GM23248 (cell line): ENCODE measurements around the gene ARHGAP23. TPM values are rescaled to one million over a fixed set of nuclear protein-coding genes. Genes with fewer than 3 reads are reported as not detected.
"Not testable (repeated sequence)": the region's sequence is repeated elsewhere in the genome, so short reads cannot be mapped to it uniquely, and the experiment has no call there.

Source experiments
- DNase-seq: peaks from one replicate; pipeline ENCODE4 v3.0.0-alpha.2; 2015
- H2AFZ ChIP-seq: fragments of 200-600 bp; sonication (generic); 2 replicates; pipeline ENCODE4 v1.6.1; 2016; ENCODE audit warnings: antibody characterized with exemption
- H3F3A ChIP-seq: fragments of 200-600 bp; sonication (generic); 2 replicates; pipeline ENCODE4 v1.6.1; 2016; ENCODE audit warnings: mild to moderate bottlenecking, antibody characterized with exemption, mixed run types; ENCODE audit not compliant: insufficient read depth
- H3K27ac ChIP-seq: fragments of 200-600 bp; sonication (generic); 2 replicates; pipeline ENCODE4 v1.5.1; 2016; ENCODE audit warnings: mild to moderate bottlenecking
- H3K27me3 ChIP-seq: fragments of 200-600 bp; sonication (generic); replicated peaks from 2 replicates; pipeline ENCODE4 v1.6.1; 2016; ENCODE audit warnings: mild to moderate bottlenecking; ENCODE audit not compliant: insufficient read depth
- H3K36me3 ChIP-seq: fragments of 200-600 bp; sonication (generic); 2 replicates; pipeline ENCODE4 v1.6.1; 2016; ENCODE audit warnings: low read depth, mild to moderate bottlenecking
- H3K4me1 ChIP-seq: fragments of 200-600 bp; sonication (generic); 2 replicates; pipeline ENCODE4 v1.6.1; 2016; ENCODE audit warnings: mild to moderate bottlenecking; ENCODE audit not compliant: insufficient read depth
- H3K4me2 ChIP-seq: fragments of 200-600 bp; sonication (generic); one replicate; pipeline ENCODE4 v1.6.1; 2016; ENCODE audit warnings: mild to moderate bottlenecking; ENCODE audit not compliant: unreplicated experiment
- H3K4me3 ChIP-seq: fragments of 200-600 bp; sonication (generic); 2 replicates; pipeline ENCODE4 v1.5.1; 2016; ENCODE audit warnings: mild to moderate bottlenecking
- H3K79me2 ChIP-seq: fragments of 200-600 bp; sonication (generic); 2 replicates; pipeline ENCODE4 v1.6.1; 2016; ENCODE audit warnings: mild to moderate bottlenecking; ENCODE audit not compliant: insufficient read depth
- H3K9ac ChIP-seq: fragments of 200-600 bp; sonication (generic); 2 replicates; pipeline ENCODE4 v1.6.1; 2016; ENCODE audit warnings: mild to moderate bottlenecking
- H3K9me2 ChIP-seq: fragments of 200-600 bp; sonication (generic); 2 replicates; pipeline ENCODE4 v1.6.1; 2016; ENCODE audit warnings: mixed run types, mild to moderate bottlenecking, moderate library complexity; ENCODE audit not compliant: insufficient read depth
- H3K9me3 ChIP-seq: fragments of 200-600 bp; sonication (generic); one replicate; pipeline ENCODE4 v1.6.1; 2017; ENCODE audit warnings: low read depth
- H4K20me1 ChIP-seq: fragments of 200-600 bp; sonication (generic); 2 replicates; pipeline ENCODE4 v1.6.0; 2016; ENCODE audit not compliant: insufficient read depth
- EZH2 ChIP-seq: fragments of 200-600 bp; sonication (generic); IDR thresholded peaks from 2 replicates; pipeline ENCODE4 v1.6.1; 2018; ENCODE audit warnings: antibody characterized with exemption, mild to moderate bottlenecking; ENCODE audit not compliant: insufficient read depth, poor library complexity, severe bottlenecking
- EZH2phosphoT487 ChIP-seq: fragments of 200-600 bp; sonication (generic); IDR thresholded peaks from 2 replicates; pipeline ENCODE4 v1.6.1; 2018; ENCODE audit warnings: antibody characterized with exemption, moderate library complexity, mild to moderate bottlenecking, low read depth; ENCODE audit not compliant: insufficient read depth
- WGBS, 2 experiments: methylation state at CpG; one replicate each; pipeline ENCODE4 v1.1.6; 2015 to 2017; ENCODE audit warnings: low lambda C conversion rate in 2 of 2, low coverage in 1 of 2; ENCODE audit errors: missing lambda C conversion rate in 2 of 2; 5-methylcytosine and 5-hydroxymethylcytosine counted together
- in situ Hi-C: fragments of 300-500 bp; cut with MboI; formaldehyde crosslinking; loops from 2 replicates; pipeline ENCODE4 v1.15.0; 2020
- polyA plus RNA-seq: library from polyadenylated mRNA; unstranded; fragments of >200 nt; fragmentation: Nextera tagmentation; extraction: Ambion mirVana; gene quantifications from 2 replicates; pipeline ENCODE4 v1.2.1, GENCODE V29; 2016
- total RNA-seq: library from RNA; depleted of rRNA; stranded (reverse); fragments of >200 nt; shearing (Covaris generic); gene quantifications from 2 replicates; pipeline ENCODE4 v1.2.3, GENCODE V29; 2014

ARHGAP23 gene
- total and polyA plus RNA-seq, 2 experiments from 2014 or later, result 6.6 to 69.4 TPM

DNA sequence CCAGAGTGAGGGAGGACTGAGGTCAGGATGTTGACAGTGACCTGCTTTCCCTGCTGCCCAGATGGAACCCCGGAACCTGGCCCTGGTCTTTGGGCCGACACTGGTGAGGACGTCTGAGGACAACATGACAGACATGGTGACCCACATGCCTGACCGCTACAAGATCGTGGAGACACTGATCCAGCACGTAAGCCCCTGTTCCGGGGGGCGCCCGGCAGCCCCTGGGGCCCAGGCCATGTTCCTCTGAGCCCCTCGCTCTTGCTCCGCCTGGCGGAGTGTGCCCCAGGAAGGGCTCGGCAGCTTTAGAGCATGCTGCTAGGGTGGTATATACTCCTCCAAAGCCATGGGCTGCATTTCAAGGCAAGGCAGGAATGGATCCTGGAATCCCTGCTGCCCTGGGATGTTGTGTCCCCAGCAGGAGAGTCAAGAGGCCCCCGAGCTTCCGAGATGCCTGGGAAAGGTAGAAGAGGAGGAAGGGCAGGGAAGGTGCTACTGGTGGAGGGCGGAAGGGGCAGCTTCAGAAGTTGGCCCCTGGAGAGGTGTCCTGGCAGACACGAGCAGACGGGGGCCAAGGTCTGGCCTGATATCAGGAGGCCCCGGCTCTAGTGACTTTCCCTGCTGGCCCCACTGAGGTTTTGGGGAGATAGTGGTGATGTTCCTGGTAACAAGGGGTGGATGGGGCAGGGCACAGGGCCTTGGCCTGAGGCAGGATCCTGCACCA, 63.2 kb downstream of the ARHGAP23 start:
- in situ Hi-C loops, H3K4me2 ChIP-seq, H3K27me3 ChIP-seq, H3F3A ChIP-seq, H4K20me1 ChIP-seq, H3K4me1 ChIP-seq, H3K9me3 ChIP-seq, DNase-seq, H2AFZ ChIP-seq, H3K27ac ChIP-seq, H3K4me3 ChIP-seq, H3K9ac ChIP-seq, H3K9me2 ChIP-seq: not testable (repeated sequence)
- Histone ChIP-seq H3K79me2 (peaks cover 37% of the 10 kb centered on the region), H3K36me3 (peaks cover 33% of the 10 kb centered on the region)
- WGBS, 2 experiments, result 82 to 84% methylated on average over 18 to 19 of the region's 19 CpGs

DNA sequence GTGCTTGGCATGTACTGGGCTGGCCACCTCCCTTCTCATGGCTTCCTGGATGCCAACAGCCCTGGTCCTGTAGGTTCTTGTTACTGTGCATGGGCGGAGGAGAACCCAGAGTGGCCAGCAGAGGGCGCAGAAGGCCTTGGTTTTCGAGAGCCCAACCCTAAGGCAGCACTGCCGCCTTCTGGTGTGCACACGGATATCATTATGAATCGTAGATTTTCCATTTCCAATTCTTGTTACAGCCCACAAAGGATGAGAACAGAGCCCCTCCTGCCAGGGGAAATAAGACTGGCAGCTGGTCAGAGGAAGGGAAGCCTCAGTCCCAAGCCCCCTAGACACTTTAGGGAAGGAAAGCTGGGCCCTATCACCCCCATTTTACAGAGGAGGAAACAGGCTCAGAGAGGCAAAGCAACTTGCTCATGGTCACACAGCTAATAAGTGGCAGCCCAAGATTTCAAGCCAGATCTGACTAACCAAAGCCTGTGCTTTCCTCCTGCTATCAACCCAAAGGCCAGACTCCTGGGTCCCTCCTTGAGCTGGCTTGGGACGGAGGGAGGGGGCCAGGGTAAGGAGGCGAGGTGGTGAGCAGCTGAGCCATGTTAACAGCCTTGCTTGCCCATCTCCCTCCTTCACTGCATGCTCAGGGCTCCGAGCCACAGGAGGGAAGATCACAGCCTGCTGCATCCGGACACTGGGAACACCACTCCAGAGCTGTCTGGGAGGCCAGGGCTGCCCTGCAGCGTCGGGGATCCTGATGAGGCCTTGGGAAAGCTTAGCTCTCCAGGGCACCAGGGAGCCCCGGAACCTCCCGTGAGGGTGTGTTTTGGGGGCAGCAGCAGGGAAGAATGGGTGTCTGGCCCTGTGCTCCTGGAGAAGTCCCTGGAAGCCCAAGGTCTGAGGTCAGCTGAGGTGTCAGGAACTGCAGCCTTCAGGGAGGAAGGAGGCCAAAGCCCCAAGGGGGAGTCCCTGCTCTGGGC, 64.1 kb downstream of the ARHGAP23 start:
- in situ Hi-C loops, H4K20me1 ChIP-seq, H3K27me3 ChIP-seq, H3K4me2 ChIP-seq, H3K4me3 ChIP-seq, H3K9me2 ChIP-seq, H2AFZ ChIP-seq, H3K9me3 ChIP-seq, H3K9ac ChIP-seq, H3F3A ChIP-seq, H3K4me1 ChIP-seq: not testable (repeated sequence)
- Histone ChIP-seq H3K27ac (0 out of 2 replicates have a peak overlapping the region, but pooled peaks have one; percentile 15), H3K36me3 (peaks cover 35% of the 10 kb centered on the region), H3K79me2 (peaks cover 41% of the 10 kb centered on the region)
- DNase-seq, result peak; percentile 85
- 49 to 50% methylated on average over 12 to 13 of the region's 14 CpGs for WGBS, 2 experiments

DNA sequence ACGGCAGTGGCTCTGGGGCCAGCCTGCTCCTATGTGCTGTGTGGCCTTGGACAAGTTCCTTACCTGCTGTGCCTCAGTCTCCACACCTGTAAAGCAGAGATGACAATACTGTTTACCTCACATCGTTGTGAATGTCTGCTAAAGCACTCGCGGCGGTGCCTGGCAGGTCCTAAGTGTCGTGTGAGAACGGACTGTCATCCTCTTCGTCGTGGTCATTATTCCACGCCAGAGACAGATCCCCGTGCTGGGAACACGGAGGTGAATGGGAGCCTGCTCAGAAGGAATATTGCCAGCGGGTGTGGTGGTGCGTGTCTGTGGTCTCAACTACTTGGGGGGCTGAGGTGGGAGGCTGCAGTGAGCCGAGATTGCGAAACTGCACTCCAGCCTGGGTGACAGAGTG, 65.9 kb downstream of the ARHGAP23 start:
- H3K27ac ChIP-seq, H3K4me1 ChIP-seq, H3K27me3 ChIP-seq, in situ Hi-C loops, H3K9me3 ChIP-seq, H2AFZ ChIP-seq, H3K4me3 ChIP-seq, H3F3A ChIP-seq, DNase-seq, H3K4me2 ChIP-seq, H3K9ac ChIP-seq, H4K20me1 ChIP-seq, H3K9me2 ChIP-seq: not testable (repeated sequence)
- 88 to 90% methylated on average over 16 of the region's 16 CpGs for WGBS, 2 experiments
- Histone ChIP-seq H3K79me2 (peaks cover 30% of the 10 kb centered on the region), H3K36me3 (peaks cover 30% of the 10 kb centered on the region; the same call in 1 of the 2 replicates)

DNA sequence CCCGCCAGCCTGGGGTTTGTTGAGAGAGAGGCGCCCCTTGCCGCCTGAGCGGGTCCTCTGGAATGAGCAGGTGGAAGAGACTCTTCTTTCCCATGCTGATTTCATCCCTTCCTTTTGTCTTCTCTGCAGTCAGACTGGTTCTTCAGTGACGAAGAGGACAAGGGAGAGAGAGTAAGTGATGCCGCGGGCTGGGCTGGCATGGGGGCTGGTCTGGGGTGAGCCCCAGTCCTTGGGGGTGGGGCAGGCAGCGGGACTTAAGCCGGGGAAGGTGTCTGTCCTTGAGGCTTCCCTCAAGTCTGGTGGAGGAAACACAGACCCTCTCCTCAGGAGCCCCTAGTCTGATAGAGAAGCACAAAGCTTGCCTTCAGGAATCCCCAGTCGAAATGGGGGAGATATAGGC, 69.4 kb downstream of the ARHGAP23 start:
- H4K20me1 ChIP-seq, H3K4me1 ChIP-seq, H3K9me3 ChIP-seq, H3K27me3 ChIP-seq, H2AFZ ChIP-seq, H3K4me3 ChIP-seq, H3K27ac ChIP-seq, H3F3A ChIP-seq, H3K9me2 ChIP-seq, H3K9ac ChIP-seq, in situ Hi-C loops, H3K4me2 ChIP-seq, DNase-seq: not testable (repeated sequence)
- WGBS, 2 experiments, result 93 to 100% methylated on average over 6 to 10 of the region's 10 CpGs
- Histone ChIP-seq H3K36me3 (peaks cover 54% of the 10 kb centered on the region), H3K79me2 (peaks cover 22% of the 10 kb centered on the region)

DNA sequence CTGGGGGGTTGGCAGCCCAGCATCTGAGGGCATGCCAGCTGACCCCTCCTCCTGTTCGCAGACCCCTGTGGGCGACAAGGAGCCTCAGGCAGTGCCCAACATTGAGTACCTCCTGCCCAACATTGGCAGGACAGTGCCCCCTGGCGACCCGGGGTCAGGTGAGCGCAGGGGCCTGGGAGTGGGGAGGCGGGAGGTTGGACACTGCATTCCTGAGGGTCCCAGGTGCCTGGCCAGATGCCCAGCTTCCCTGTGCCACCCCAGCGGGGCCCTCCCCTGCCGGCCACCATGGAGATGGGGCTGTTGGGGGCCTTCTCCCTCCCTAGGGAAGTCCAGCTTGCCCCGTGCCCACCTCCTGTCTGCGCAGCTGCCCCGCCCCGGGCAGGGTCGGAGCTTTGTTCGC, 70.1 kb downstream of the ARHGAP23 start:
- Histone ChIP-seq H3K4me2 (no peak overlapping the region), H3K27ac (no peak overlapping the region), H3K27me3 (no peaks in the 10 kb centered on the region), H3K9me3 (no peaks in the 10 kb centered on the region), H3K79me2 (peaks cover 19% of the 10 kb centered on the region), H3K9ac (no peak overlapping the region), H2AFZ (no peak overlapping the region), H3K36me3 (peaks cover 56% of the 10 kb centered on the region), H3K9me2 (no peaks in the 10 kb centered on the region), H3F3A (peaks cover 5% of the 10 kb centered on the region; the same call in 1 of the 2 replicates), H3K4me1 (no peaks in the 10 kb centered on the region), H3K4me3 (no peak overlapping the region), H4K20me1 (no peaks in the 10 kb centered on the region)
- WGBS, 2 experiments, result 83 to 87% methylated on average over 13 of the region's 14 CpGs
- no peak for DNase-seq
- in situ Hi-C loops, result no loop called here
- no peak for TF ChIP-seq EZH2
- TF ChIP-seq EZH2phosphoT487, result no peak

DNA sequence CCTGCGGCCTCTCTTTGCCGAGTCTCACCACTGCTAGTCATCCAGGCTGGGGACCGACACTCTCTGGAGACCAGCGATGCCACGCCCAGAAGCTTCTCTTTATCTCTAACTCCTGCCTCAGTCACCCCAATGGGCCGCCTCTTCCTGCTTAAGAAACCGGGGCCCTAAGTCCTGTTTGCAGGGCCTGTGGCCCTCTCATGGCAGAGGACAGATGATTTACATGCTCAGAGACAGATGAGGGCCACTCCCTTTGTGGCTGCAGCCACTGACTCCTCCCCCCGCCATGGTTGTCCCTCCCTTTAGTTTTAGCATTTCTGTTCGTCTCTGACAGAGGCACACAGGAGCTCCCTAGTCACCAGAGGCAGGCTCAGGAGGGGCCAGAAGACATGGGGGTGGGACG, 71.0 kb downstream of the ARHGAP23 start:
- H3K9me2 ChIP-seq, H3K9ac ChIP-seq, H3K9me3 ChIP-seq, H2AFZ ChIP-seq, DNase-seq, H3K4me3 ChIP-seq, H3K27me3 ChIP-seq, H3K27ac ChIP-seq, H3F3A ChIP-seq, in situ Hi-C loops, H3K4me2 ChIP-seq, H4K20me1 ChIP-seq, H3K4me1 ChIP-seq: not testable (repeated sequence)
- H3K36me3 ChIP-seq, result peaks cover 56% of the 10 kb centered on the region
- WGBS, 2 experiments, result 90 to 97% methylated on average over 10 of the region's 10 CpGs
- H3K79me2 ChIP-seq, result peaks cover 10% of the 10 kb centered on the region

DNA sequence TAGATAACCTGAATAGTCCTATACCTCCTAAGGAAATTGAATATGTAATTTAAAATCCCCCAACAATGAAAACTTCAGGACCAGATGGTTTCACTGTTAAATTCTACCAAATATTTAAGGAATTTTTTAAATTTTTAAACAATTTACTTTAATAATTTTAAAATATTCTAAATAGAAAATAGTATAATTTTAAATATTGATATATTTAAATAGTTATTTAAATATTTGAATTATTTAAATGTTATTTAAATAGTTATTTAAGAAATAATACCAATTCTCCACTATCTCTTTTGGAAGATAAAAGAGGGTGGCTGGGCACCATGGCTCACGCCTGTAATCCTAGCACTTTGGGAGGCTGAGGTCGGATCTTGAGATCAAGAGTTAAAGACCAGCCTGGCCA, 73.5 kb downstream of the ARHGAP23 start:
- H3K4me1 ChIP-seq, H3K9ac ChIP-seq, DNase-seq, H3K79me2 ChIP-seq, H3K9me3 ChIP-seq, H3K9me2 ChIP-seq, H3K4me2 ChIP-seq, H3K27me3 ChIP-seq, H3K27ac ChIP-seq, H4K20me1 ChIP-seq, H3K4me3 ChIP-seq, in situ Hi-C loops, H2AFZ ChIP-seq: not testable (repeated sequence)
- 95 to 100% methylated on average over 2 of the region's 2 CpGs for WGBS, 2 experiments
- peaks cover 14% of the 10 kb centered on the region; the same call in 1 of the 2 replicates for H3F3A ChIP-seq
- peaks cover 66% of the 10 kb centered on the region for H3K36me3 ChIP-seq
